ENCODE results near the gene MIOX.

Gene MIOX

GRCh38 chr22:50503475-50504145 lies 17.0 kb downstream of the MIOX start:
- no peak for DNase-seq (ENCODE audit: insufficient read length, low spot score)
- no peak for FAIRE-seq

DNA sequence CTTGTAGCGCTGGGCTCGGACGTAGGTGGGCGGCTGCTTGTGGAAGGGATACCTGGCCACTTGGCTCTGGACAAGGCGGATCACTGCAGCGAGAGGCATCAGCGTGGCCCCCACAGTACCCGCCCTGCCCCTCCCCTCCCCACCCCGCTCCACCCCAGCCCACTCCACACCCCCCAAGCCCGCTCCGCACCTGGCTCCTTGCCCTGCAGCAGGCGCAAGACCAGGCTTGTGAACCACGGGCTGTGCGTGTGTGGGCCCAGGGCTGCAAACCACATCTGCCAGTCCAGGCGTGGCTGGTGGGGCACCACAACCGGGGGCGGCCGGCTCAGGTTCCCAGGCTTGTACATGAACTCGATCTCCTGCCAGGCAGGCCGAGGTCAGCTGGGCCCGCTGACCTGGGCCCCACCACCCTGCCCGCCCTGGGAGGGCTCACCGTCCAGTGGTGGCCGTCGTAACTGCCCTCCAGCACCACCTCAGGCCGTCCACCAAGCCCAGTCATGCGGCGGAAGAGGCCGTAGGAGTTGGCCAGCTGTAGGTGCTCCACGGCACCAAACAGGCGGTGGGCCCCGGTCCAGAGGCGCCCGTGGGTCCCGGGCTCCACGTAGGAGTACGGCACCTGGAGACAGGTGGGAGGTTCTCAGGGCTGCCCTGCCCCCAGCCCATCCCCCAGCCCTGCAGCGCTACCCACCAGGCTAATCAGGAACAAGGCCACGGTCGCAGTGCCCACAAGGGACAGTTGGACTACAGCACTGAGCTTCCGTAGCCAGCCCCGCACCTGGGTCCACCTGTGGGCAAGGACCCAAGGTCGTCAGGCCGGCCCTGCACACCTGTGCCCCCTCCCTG lies 17.9 kb downstream of the MIOX start:
- FAIRE-seq (no peak), DNase-seq (ENCODE audit: insufficient read length, low spot score) (no peak)
- TF ChIP-seq POLR2A (IDR thresholded peaks at IDR 0.05; ENCODE audit: low read depth, low read length) = no peak

More at GRCh38 chr22:50503475-50504145, 17.0 kb downstream of the MIOX start:
- no peak for TF ChIP-seq POLR2A (IDR thresholded peaks at IDR 0.05; ENCODE audit: low read depth, low read length)

DNA sequence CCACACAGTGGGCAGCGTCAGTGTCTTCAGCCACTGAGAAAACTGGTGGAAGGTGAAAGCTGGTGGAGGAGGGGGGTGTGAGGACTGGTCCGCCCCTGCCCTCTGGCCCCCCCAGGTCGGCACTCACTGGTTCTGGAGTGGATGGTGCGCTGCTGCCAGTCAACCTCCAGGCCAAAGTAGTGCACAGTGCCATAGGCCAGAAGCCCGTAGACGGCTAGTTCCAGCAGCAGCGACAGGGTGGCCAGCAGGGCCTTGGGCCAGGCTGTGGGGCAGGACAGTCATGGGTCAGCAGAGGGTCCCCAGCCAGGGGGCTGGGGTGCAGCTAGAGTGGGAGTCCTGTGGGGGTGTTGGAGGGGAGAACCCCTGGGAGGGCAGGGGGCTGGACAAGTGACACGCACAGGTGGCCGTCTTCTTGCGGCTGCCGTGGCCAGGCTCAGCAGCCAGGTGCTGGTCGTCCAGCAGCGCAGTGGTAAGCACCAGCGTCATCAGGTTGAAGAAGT lies 18.7 kb downstream of the MIOX start:
- DNase-seq (ENCODE audit: insufficient read length, low spot score) (no peak), FAIRE-seq (no peak)
- no peak for TF ChIP-seq POLR2A (IDR thresholded peaks at IDR 0.05; ENCODE audit: low read depth, low read length)

DNA sequence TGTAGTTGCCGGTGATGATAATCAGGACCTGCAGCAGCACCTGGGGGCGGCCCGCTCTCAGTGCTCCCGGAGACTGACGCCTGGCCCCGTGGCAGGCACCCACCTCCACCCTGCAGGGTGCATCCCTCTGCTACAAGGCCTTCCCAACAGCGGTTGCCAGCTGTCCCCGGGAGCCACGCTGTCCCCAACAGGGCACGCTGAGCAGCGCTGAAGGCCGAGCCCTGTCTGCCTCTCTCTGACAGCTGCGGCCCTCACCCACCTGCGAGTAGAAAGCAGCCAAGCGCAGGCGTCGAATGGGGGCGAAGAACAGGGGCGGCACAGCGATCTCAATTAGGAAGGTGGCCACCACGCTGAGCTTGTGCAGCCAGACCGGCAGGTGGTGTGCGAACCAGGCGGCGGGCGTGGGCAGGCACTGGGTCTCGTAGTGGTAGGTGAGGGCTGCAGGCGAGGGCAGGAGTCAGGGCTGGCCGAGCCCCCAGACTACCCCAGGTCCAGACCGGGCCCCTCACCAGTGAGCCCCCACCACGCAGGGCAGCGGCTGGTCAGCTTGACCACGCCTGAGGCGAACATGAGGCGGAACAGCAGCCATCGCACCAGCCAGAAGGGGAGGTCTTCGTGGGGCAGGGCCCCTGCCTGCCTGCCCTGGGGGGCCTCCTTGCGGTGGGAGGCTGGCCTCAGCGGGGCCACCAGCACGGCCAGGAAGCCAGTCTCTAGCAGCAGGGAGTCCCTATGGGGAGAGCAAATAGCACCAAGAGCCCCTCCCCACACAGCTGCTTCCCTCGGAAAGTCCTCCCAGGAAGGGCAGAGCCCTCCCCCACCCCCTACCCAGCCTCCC lies 19.3 kb downstream of the MIOX start:
- FAIRE-seq (no peak), DNase-seq (ENCODE audit: insufficient read length, low spot score) (no peak)
- no peak for TF ChIP-seq POLR2A (IDR thresholded peaks at IDR 0.05; ENCODE audit: low read depth, low read length)

DNA sequence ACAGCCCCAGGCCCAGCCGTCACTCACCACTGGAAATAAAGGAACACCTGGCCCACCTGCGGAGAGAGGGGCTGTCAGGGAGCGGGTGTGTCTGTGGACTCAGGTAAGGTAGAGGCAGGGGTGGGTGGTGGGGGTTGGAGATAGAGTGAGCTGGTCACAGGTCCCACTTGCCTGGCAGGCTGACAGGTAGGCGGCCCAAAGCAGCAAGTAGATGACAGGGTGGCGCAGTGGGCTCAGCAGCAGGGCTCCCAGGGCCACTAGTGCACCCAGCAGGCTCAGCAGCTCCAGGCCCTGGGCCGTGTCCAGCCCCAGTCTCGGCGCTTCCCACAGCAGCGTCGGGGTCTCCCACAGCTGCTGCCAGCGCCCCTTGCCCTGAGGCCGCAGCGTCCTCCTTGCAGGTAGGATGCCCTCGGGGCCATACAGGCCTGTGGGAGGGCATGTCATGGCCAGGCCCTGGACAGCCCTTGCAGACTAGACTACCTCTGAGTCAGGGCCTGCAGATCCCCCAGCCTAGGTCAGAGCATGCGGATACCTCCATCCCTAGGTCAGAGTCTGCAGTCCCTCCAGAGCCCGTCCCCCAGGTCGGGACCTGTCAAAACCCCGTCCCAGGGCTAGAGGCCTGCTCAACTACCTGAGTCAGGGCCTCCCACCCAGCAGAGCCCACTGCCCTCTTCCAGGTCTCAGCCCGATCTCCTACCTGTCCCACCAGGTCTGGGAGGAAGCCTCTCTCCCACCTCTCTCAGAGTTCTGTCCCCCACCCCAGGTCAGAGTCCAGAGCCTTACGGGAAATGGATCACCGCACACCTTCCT lies 20.2 kb downstream of the MIOX start:
- TF ChIP-seq POLR2A (IDR thresholded peaks at IDR 0.05; ENCODE audit: low read depth, low read length) = no peak
- no peak for DNase-seq (ENCODE audit: insufficient read length, low spot score)
- FAIRE-seq = no peak

GRCh38 chr22:50507421-50507990 lies 20.8 kb downstream of the MIOX start, which contains the start of gene LMF2:
Gene LMF2 (minus strand): TSS chr22:50507702. CDS start chr22:50507675, 27 bp downstream.
- DNase-seq (ENCODE audit: insufficient read length, low spot score) (peak; percentile 66), FAIRE-seq (no peak)
- peak; percentile 71 for TF ChIP-seq POLR2A (IDR thresholded peaks at IDR 0.05; ENCODE audit: low read depth, low read length)

GRCh38 chr22:50507991-50508884 lies 21.6 kb downstream of the MIOX start, which contains the start of gene NCAPH2:
Gene NCAPH2 (plus strand): TSS chr22:50508224. CDS start chr22:50508338, 114 bp downstream.
- FAIRE-seq (no peak), DNase-seq (ENCODE audit: insufficient read length, low spot score) (peak; percentile 90)
- peak; percentile 66 for TF ChIP-seq POLR2A (IDR thresholded peaks at IDR 0.05; ENCODE audit: low read depth, low read length)

DNA sequence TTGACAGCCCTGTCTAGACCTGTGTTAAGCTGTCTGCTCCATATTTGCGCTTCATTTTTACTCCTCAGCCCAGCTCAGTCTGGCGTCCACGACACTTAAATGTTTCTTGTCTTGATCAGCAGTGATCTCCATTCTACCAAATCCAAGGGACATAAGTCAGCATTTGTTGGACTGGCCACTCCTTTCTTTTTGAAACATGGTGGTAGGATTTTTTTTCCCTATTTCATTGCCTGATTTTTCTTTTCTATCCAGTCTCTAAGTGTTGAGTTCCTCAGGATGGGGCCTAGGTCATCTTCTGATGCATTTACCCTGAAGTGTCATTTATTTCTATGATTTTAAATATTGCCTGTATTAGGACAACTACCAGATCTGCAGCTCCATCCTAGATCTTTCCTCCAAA lies 22.2 kb downstream of the MIOX start:
- no peak for TF ChIP-seq POLR2A (IDR thresholded peaks at IDR 0.05; ENCODE audit: low read depth, low read length)
- FAIRE-seq (no peak), DNase-seq (ENCODE audit: insufficient read length, low spot score) (no peak)

GRCh38 chr22:50513175-50513574 lies 26.5 kb downstream of the MIOX start:
- DNase-seq (ENCODE audit: insufficient read length, low spot score) = no peak
- FAIRE-seq = no peak
- TF ChIP-seq POLR2A (IDR thresholded peaks at IDR 0.05; ENCODE audit: low read depth, low read length) = no peak

- no peak for FAIRE-seq
- no peak for DNase-seq (ENCODE audit: insufficient read length, low spot score)
- TF ChIP-seq POLR2A (IDR thresholded peaks at IDR 0.05; ENCODE audit: low read depth, low read length) = no peak
Observed at GRCh38 chr22:50516068-50516467, 29.4 kb downstream of the MIOX start.

DNA sequence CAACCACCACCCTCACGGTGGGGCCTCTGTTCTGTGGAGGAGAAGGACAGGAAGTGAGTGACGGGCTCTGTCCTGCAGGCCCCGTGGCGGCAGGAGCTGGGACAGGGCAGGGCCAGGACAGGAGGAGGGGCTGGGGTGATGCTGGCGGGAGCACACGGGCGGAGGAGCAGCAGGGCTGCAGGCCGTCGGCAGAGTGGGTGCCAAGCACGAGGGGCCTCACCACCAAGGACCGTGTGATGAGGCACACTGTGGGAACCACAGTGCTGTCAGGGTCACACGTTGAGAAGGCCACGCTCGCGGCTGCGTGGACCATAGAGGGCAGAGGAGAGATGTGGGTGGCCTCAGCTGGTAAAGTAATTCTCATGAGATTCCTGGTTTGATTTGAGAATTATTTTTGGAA lies 30.2 kb downstream of the MIOX start:
- TF ChIP-seq POLR2A (IDR thresholded peaks at IDR 0.05; ENCODE audit: low read depth, low read length) = no peak
- DNase-seq (ENCODE audit: insufficient read length, low spot score) (no peak), FAIRE-seq (no peak)

Measured in H54 (cell line).